ENCODE measurements around the gene MAML2. TPM values are rescaled to one million over a fixed set of nuclear protein-coding genes. Genes with fewer than 3 reads are reported as not detected.
A peak's percentile ranks its signal among the peaks of the same experiment; 100 is the strongest.

MAML2 gene
- polyA plus RNA-seq, 3 donors = 0.57 to 7.6 (median 1.2) TPM

DNA sequence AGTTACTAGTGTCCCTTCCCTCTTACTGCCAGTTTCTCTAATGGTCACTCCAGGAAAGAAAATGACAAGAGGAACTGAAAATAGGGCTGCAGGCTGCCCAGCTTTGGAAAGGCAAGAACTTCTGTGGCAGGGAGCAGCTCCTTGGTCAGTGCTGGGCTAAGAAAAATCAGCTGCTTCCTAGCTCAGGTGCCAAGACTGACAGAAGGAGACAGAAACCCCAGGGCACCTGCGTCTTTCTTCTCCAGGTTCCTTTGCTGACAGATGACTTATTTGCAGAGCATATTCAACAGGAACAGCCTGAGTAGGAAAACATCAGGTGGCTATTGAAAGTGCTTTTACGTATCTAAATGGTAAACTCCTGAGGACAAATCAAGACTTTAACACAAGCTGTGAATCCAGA lies 25.4 kb downstream of the MAML2 start:
- no peaks in the 10 kb centered on the region for H3K9me3 ChIP-seq (replicated peaks in 1 of 2; ENCODE audit: control insufficient read depth in 1 of 2, insufficient read depth in 1 of 2, low read length in 2 of 2)
- H3K27ac ChIP-seq (ENCODE audit: low read depth in 1 of 2, low read length in 2 of 2) = peak overlapping the region in 1 of 2 donors; percentile 23
- H3K9ac ChIP-seq (ENCODE audit: insufficient read depth, low read length, poor library complexity, severe bottlenecking) = no peak overlapping the region
- peak overlapping the region in 4 of 7 donors; percentile 20 to 71 (median 60) for H3K27ac Mint-ChIP-seq
- DNase-seq = peak in 2 of 3 donors; percentile 21 to 32
- H4K20me1 ChIP-seq (ENCODE audit: insufficient read depth, low read length) = peaks cover 19% of the 10 kb centered on the region
- H3K4me1 ChIP-seq (ENCODE audit: control insufficient read depth in 1 of 2, insufficient read depth in 2 of 2, low read length in 2 of 2) = peaks cover 31 to 36% of the 10 kb centered on the region in 2 donors
- H3K27me3 ChIP-seq (ENCODE audit: control insufficient read depth in 2 of 2, insufficient read depth in 2 of 2, low read length in 2 of 2) = no peaks in the 10 kb centered on the region
- no peaks in the 10 kb centered on the region for H3K79me2 ChIP-seq (ENCODE audit: insufficient read depth, low read length)
- WGBS (ENCODE audit: insufficient coverage) = 58% methylated on average over 2 of the region's 2 CpGs
- peaks cover 0 to 1% (median 0%) of the 10 kb centered on the region in 3 donors for H3K27me3 Mint-ChIP-seq (ENCODE audit: low read depth in 3 of 3)
- H3K36me3 ChIP-seq (replicated peaks in 1 of 2; ENCODE audit: control insufficient read depth in 1 of 2, insufficient read depth in 2 of 2, low read length in 2 of 2) = no peaks in the 10 kb centered on the region
- H3K36me3 Mint-ChIP-seq = peaks cover 18 to 25% of the 10 kb centered on the region in 2 donors
- no peak overlapping the region for H3K4me2 ChIP-seq (replicated peaks; ENCODE audit: extremely low read depth, low read length, poor library complexity, severe bottlenecking)
- no peak overlapping the region for H3K4me3 Mint-ChIP-seq
- TF ChIP-seq, protein P1, sequence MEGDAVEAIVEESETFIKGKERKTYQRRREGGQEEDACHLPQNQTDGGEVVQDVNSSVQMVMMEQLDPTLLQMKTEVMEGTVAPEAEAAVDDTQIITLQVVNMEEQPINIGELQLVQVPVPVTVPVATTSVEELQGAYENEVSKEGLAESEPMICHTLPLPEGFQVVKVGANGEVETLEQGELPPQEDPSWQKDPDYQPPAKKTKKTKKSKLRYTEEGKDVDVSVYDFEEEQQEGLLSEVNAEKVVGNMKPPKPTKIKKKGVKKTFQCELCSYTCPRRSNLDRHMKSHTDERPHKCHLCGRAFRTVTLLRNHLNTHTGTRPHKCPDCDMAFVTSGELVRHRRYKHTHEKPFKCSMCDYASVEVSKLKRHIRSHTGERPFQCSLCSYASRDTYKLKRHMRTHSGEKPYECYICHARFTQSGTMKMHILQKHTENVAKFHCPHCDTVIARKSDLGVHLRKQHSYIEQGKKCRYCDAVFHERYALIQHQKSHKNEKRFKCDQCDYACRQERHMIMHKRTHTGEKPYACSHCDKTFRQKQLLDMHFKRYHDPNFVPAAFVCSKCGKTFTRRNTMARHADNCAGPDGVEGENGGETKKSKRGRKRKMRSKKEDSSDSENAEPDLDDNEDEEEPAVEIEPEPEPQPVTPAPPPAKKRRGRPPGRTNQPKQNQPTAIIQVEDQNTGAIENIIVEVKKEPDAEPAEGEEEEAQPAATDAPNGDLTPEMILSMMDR (IDR thresholded peaks at IDR 0.05) = no peak
- H2AFZ ChIP-seq (ENCODE audit: insufficient read depth, low read depth, low read length, poor library complexity, severe bottlenecking) = no peak overlapping the region
- peaks cover 0 to 2% (median 0%) of the 10 kb centered on the region in 7 donors for H3K9me3 Mint-ChIP-seq
- peaks cover 38% of the 10 kb centered on the region for H3K4me1 Mint-ChIP-seq
- intact Hi-C loops (cut with micrococcal nuclease) = no loop called here
- no peak overlapping the region for H3K4me3 ChIP-seq (replicated peaks in 1 of 3; ENCODE audit: low read depth in 2 of 3, low read length in 3 of 3)

DNA sequence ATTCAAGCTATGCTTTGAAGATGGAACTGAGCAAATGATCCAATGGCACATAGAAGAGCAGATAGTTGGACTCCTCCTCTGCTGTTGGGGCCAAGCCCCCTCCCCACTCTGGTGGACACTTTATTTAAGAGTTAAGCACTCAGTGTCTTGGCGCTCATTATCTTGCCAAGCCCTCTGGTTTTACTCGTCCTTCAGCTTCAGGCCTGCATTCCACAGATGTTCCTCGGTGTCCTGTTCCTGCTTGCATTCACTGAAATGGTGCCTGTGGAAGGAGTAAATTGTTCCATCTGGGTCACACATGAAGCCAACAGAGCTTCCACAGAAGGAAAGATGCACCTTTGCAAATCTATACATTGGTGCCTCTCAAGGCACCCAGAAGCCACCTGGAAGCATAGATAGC lies 26.1 kb downstream of the MAML2 start:
- H3K27ac ChIP-seq (ENCODE audit: low read depth in 1 of 2, low read length in 2 of 2) = no peak overlapping the region
- intact Hi-C loops (cut with micrococcal nuclease) = no loop called here
- 100% methylated on average over 3 of the region's 3 CpGs for WGBS (ENCODE audit: insufficient coverage)
- H3K79me2 ChIP-seq (ENCODE audit: insufficient read depth, low read length) = no peaks in the 10 kb centered on the region
- no peaks in the 10 kb centered on the region for H3K27me3 ChIP-seq (ENCODE audit: control insufficient read depth in 2 of 2, insufficient read depth in 2 of 2, low read length in 2 of 2)
- Mint-ChIP-seq H3K27me3 (ENCODE audit: low read depth in 3 of 3) (peaks cover 0 to 1% (median 0%) of the 10 kb centered on the region in 3 donors), H3K36me3 (peaks cover 15 to 24% of the 10 kb centered on the region in 2 donors), H3K27ac (no peak overlapping the region), H3K4me1 (peaks cover 38% of the 10 kb centered on the region), H3K9me3 (no peaks in the 10 kb centered on the region), H3K4me3 (no peak overlapping the region)
- TF ChIP-seq, protein P1 (IDR thresholded peaks at IDR 0.05) = no peak
- peaks cover 31 to 36% of the 10 kb centered on the region in 2 donors for H3K4me1 ChIP-seq (ENCODE audit: control insufficient read depth in 1 of 2, insufficient read depth in 2 of 2, low read length in 2 of 2)
- no peak overlapping the region for H3K4me2 ChIP-seq (replicated peaks; ENCODE audit: extremely low read depth, low read length, poor library complexity, severe bottlenecking)
- H3K9me3 ChIP-seq (replicated peaks in 1 of 2; ENCODE audit: control insufficient read depth in 1 of 2, insufficient read depth in 1 of 2, low read length in 2 of 2) = no peaks in the 10 kb centered on the region
- no peak overlapping the region for H2AFZ ChIP-seq (ENCODE audit: insufficient read depth, low read depth, low read length, poor library complexity, severe bottlenecking)
- no peaks in the 10 kb centered on the region for H3K36me3 ChIP-seq (replicated peaks in 1 of 2; ENCODE audit: control insufficient read depth in 1 of 2, insufficient read depth in 2 of 2, low read length in 2 of 2)
- no peak overlapping the region for H3K4me3 ChIP-seq (replicated peaks in 1 of 3; ENCODE audit: low read depth in 2 of 3, low read length in 3 of 3)
- no peak overlapping the region for H3K9ac ChIP-seq (ENCODE audit: insufficient read depth, low read length, poor library complexity, severe bottlenecking)
- no peak for DNase-seq
- peaks cover 19% of the 10 kb centered on the region for H4K20me1 ChIP-seq (ENCODE audit: insufficient read depth, low read length)
